HUES48 (cell line): ENCODE measurements around the gene FLT3.

Experiments
- H3K27ac ChIP-seq: one replicate; pipeline ENCODE4 v1.7.0; 2013; ENCODE audit warnings: low read depth, low read length, inconsistent platforms
- H3K27me3 ChIP-seq: 2 replicates; pipeline ENCODE4 v1.6.1; 2013; ENCODE audit warnings: mild to moderate bottlenecking, low read length; ENCODE audit not compliant: control insufficient read depth, insufficient read depth
- H3K36me3 ChIP-seq: 2 replicates; pipeline ENCODE4 v1.6.1; 2013; ENCODE audit warnings: low read length; ENCODE audit not compliant: control insufficient read depth, insufficient read depth
- H3K4me1 ChIP-seq: 2 replicates; pipeline ENCODE4 v1.6.1; 2013; ENCODE audit warnings: mild to moderate bottlenecking, low read length; ENCODE audit not compliant: control insufficient read depth, insufficient read depth
- H3K4me3 ChIP-seq: 2 replicates; pipeline ENCODE4 v1.5.1; 2013; ENCODE audit warnings: mild to moderate bottlenecking, low read depth, low read length
- H3K9ac ChIP-seq: 2 replicates; pipeline ENCODE4 v1.6.1; 2013; ENCODE audit warnings: mild to moderate bottlenecking, low read depth, low read length, moderate library complexity
- H3K9me3 ChIP-seq: 2 replicates; pipeline ENCODE4 v1.6.1; 2013; ENCODE audit warnings: low read length; ENCODE audit not compliant: control insufficient read depth, insufficient read depth

Gene FLT3

DNA sequence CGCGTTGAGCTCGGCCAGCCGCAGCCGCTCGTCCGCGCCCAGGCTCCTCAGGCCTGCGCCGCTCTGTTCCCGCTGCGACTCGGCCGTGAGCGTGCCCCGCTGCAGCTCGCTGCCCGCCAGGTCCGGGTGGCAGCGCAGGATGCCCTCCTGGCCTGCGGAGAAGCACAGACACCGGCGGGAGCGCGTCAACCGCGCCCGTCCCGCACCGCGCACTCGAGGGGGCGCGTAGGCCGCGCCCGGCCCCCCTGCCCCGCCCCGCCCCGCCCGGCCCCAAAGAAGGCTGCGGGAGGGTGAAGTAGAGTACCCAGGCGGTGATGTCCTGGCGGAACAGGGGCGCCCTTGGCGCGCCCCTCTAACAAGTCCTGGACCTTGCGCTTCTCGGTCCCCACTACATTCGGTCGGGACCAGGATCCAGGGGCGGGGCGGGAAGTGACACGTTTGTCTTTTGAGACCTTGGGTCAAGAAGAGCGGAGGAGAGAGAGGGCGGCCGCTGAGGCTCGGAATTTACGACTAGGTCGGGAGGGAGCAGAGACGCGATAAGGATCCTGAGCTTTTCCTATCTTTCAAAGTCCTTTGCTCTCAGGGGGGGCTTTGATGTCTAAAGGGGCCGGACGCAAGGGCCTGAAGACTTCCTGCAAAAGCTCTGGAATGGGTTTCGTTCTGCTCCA is 121.9 kb downstream of the FLT3 start:
- no peak overlapping the region for H3K9ac ChIP-seq
- 0 out of 2 replicates have a peak, but pooled peaks cover 8% of the 10 kb centered on the region for H3K4me1 ChIP-seq
- H3K27me3 ChIP-seq = peaks cover 100% of the 10 kb centered on the region
- no peak overlapping the region for H3K27ac ChIP-seq
- H3K4me3 ChIP-seq = no peak overlapping the region
- H3K9me3 ChIP-seq = peaks cover 4% of the 10 kb centered on the region; the same call in 1 of the 2 replicates
- H3K36me3 ChIP-seq = no peaks in the 10 kb centered on the region

DNA sequence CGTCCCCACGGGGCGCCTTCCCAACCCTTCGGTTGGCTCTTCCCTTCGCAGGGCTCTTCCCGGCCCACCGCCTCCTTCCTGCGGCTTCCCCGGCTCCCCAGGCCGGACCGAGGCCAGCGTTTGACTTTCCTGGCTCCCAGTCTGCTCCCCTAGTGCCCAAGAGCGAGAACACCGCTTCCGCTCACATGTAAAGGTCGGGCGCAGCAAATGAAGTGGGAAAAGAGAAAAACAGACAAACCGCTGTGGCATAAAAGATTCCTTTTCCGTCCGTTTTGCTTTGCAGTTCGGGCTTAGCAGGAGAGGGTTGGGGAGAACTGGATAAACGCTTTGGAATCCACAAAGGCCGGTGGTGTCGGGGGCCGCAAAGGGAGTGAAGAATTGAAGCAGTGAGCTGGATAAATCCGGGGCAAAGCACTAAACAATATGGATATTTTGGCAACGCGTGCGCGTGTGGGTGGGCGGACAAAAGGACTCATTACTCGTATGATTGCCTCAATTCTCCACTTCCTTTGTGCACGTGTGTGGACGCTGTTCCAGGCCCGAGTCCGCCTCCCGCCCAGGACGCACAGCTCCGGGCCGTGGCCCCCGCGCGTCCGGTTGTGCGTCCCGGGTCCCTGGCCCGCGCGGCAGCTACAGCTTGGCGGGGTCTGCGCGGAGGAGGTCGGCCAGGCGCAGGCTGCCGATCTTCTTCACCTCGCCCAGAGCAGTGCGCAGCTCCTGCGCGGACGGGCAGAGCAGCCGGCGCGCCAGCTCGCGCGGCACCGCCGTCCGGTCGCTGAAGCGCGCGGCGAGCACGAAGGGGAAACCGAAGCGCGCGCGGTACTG is 122.7 kb downstream of the FLT3 start:
- Histone ChIP-seq H3K9me3 (peaks cover 4% of the 10 kb centered on the region; the same call in 1 of the 2 replicates), H3K4me1 (0 out of 2 replicates have a peak, but pooled peaks cover 8% of the 10 kb centered on the region), H3K4me3 (no peak overlapping the region), H3K27me3 (peaks cover 100% of the 10 kb centered on the region), H3K36me3 (no peaks in the 10 kb centered on the region), H3K9ac (no peak overlapping the region), H3K27ac (no peak overlapping the region)

DNA sequence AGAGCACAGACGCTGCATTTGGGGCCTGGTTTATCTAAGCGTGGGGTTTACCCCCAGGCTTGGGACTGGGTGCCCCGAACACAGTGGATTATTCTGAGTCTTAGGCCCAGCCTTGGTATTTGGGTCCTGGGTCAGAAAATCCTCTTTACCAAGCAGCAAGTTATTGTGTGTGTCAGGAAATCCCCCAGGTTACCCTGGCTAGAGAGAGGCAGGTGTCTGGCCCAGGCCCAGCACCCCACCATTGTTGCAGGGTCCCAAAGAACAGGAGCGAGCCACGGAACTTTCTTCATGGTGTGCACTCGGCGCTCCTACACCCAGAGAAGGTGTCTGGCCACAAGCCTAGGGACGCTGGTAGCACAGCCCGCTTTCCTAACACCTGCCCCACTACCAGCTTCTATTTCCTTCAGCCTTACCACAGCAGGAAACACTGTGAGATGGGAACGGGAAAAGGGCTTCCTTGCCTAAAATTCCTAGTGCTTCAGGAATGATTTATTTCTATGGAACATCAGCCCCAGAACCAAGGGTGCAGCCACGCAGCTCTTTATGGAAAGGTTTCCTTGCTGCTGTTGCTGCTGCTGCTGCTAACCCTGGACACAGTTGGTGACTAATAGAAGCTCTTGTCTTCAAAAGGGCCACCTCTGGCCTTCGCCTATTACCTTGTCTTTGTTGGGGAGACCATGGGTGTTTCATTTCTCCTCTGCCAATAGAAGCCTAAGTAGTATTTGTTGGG is 123.8 kb downstream of the FLT3 start:
- Histone ChIP-seq H3K27me3 (peaks cover 100% of the 10 kb centered on the region), H3K4me1 (peaks cover 16% of the 10 kb centered on the region)

DNA sequence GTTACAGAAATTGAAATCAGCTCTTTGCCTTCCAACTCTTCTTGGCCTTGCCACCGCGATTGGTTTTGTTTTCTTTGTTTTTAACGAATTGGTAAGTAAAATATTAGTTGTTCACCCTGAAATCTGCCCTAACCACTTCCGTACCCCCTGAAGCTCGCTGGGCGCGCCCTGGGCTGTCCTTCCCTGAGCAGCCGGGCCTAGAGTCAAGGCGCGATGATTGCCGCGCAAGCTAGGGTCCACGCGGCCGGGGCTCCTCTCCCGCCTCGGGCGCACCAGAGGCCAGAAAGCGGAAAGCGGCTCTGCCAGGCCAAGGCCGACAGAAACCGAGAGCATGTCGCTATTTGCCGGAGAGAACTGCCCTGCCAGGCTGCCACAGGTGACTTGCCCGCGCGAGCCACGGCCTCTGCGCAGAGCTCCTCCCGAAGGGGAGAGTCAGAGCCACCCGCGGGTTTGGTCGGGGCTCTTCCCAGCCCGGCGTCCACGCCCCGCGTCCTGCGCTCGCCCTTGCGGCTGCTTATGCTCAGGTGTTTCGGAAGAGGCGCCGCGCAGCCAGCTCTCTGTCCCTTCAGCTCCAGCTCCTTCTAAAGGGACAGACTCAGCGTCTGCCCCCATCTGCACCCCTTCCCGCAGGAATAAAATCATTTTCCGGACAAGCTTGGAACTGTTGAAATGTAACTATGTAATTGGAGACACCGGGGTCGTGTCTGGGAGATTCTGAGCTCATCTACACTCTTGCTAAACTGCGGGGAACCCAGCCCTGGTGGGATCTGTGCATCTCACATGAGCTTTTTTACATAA is 124.6 kb downstream of the FLT3 start:
- Histone ChIP-seq H3K4me3 (no peak overlapping the region), H3K36me3 (no peaks in the 10 kb centered on the region), H3K4me1 (peaks cover 22% of the 10 kb centered on the region), H3K27ac (no peak overlapping the region), H3K27me3 (peaks cover 100% of the 10 kb centered on the region), H3K9me3 (peaks cover 4% of the 10 kb centered on the region; the same call in 1 of the 2 replicates), H3K9ac (no peak overlapping the region)

More for the DNA sequence above, 123.8 kb downstream of the FLT3 start:
- H3K27ac ChIP-seq = no peak overlapping the region
- no peaks in the 10 kb centered on the region for H3K36me3 ChIP-seq
- no peak overlapping the region for H3K4me3 ChIP-seq
- no peak overlapping the region for H3K9ac ChIP-seq
- peaks cover 4% of the 10 kb centered on the region; the same call in 1 of the 2 replicates for H3K9me3 ChIP-seq

DNA sequence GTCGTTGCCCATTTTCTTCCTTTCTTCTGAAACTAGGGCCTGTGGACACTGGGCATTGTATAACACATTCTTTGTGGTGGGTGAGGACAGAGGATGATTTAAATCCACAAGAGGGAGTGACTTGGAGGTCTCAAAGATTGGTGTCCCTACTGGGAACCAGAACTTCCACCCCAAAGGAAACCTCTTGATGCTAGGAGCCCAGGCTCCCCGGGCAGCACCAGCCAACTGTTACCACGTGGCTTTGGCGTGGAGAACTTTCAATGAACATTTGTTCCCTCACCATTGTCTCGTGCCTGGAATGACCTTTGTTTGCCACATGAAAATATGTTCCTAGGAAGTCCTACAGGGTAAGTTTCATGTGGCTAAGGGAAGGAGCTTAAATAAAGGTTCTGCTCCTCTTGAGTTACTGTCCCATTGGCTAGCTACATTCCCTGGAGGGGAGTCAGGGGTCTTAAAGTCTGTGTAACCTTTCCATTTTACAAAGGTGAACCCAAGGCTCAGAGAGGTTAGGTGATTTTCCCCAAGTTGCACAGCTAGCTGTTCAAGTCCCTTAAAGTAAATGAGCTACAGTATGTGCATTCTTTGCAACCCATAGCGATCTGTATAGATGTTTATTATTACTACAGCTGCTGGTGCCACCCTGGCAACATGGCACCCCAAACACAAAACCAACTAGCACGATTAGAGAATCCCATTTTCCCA is 126.3 kb downstream of the FLT3 start:
- no peak overlapping the region for H3K4me3 ChIP-seq
- no peak overlapping the region for H3K9ac ChIP-seq
- peaks cover 100% of the 10 kb centered on the region for H3K27me3 ChIP-seq
- H3K36me3 ChIP-seq = no peaks in the 10 kb centered on the region
- no peak overlapping the region for H3K27ac ChIP-seq
- H3K9me3 ChIP-seq = peaks cover 4% of the 10 kb centered on the region; the same call in 1 of the 2 replicates
- peaks cover 35% of the 10 kb centered on the region for H3K4me1 ChIP-seq

DNA sequence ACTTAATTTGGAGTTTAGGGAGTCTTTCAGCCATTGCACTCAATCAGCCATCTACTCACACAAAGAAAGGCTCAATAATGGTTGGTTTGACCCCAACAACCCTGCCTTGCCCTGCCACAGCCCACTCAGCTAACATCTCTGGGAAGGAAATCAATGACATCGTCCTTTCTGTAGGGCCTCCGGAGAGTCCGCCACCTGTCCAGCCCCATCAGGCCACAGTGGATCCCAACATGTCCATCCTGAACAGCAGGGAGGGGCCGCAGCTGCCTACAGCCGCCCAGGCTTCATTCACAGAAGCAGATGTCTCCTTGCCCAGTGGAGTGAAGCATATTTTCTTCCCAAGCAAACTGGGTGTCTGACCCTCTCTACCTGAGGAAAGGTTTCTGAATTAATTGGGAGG is 127.1 kb downstream of the FLT3 start:
- peaks cover 4% of the 10 kb centered on the region; the same call in 1 of the 2 replicates for H3K9me3 ChIP-seq
- no peak overlapping the region for H3K4me3 ChIP-seq
- no peak overlapping the region for H3K27ac ChIP-seq
- peaks cover 100% of the 10 kb centered on the region for H3K27me3 ChIP-seq
- H3K36me3 ChIP-seq = no peaks in the 10 kb centered on the region
- H3K4me1 ChIP-seq = peaks cover 31% of the 10 kb centered on the region
- no peak overlapping the region for H3K9ac ChIP-seq

DNA sequence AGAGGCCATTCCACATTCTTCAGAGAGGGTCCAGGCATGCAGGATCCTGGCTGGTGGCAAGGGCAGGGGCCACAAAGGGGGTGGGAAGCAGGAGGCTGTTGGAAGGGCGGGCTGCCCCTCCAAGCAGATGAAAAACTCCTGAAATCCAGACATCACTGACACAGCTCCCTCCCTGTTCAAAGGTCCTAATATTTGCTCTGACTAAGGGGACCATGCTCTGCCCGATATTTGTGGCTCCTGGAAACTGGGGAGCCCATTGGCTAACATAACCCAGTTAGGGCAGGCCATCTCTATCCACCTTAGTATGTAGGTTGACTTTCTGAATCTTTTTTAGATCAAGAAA is 127.9 kb downstream of the FLT3 start:
- Histone ChIP-seq H3K4me3 (no peak overlapping the region), H3K27ac (no peak overlapping the region), H3K9ac (no peak overlapping the region), H3K4me1 (peaks cover 31% of the 10 kb centered on the region), H3K36me3 (no peaks in the 10 kb centered on the region), H3K27me3 (peaks cover 100% of the 10 kb centered on the region), H3K9me3 (peaks cover 4% of the 10 kb centered on the region; the same call in 1 of the 2 replicates)

DNA sequence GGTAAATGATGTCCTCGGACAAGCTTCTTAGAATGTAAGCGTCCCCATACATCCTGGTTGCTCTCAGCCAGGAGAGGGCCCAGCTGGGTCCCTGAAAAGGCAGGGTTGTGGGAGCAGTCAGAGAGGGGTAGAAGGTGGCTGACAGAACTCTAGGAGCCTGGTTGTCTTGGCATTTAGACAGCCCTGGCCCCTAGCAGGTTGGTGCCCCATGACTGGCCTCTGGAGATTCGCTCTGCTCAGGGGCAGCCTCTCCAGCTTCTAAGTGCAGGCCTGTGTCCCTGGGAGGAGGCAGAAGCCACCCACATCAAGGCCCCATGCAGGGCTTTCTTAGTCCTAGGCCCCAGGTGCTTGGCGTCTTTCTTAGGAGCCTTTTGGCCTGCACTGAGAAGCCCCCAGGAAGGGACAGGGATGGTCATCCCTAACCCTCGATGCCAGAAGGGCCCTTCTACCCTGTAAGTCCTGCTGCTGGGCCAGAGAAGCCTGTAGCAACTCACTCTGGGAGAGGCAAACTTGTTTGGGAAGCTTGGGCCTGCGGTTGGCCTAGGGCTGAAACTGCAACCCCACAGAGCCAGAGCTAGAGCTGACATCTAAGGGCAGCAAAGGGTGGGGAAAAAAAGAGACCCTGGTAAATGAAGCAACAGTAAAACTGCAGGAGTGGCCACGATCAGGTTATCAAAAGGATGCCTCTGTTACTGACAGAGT is 128.4 kb downstream of the FLT3 start:
- no peaks in the 10 kb centered on the region for H3K36me3 ChIP-seq
- no peak overlapping the region for H3K4me3 ChIP-seq
- peaks cover 31% of the 10 kb centered on the region for H3K4me1 ChIP-seq
- peaks cover 4% of the 10 kb centered on the region; the same call in 1 of the 2 replicates for H3K9me3 ChIP-seq
- no peak overlapping the region for H3K9ac ChIP-seq
- peaks cover 100% of the 10 kb centered on the region for H3K27me3 ChIP-seq
- no peak overlapping the region for H3K27ac ChIP-seq

DNA sequence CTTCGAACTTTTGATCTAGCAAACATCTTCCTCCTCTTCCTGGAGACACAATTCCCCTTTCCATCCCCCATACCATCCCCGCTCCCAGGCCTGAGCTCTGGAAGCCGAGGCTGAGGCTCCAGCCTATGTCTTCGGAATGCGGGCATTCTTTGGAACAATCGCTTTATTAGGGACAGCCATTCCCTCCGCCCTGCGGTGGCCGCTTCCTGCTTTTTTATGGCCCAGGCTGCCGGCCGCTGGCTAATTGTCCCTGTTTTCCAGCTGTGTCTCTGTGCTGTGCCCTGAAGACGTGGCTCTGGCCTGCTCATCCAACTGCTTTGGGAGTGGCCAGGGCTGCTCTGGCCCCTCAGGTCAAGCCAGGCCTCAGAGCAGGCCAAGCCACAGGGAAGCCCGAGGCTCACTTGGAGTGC is 129.1 kb downstream of the FLT3 start:
- Histone ChIP-seq H3K4me1 (peaks cover 36% of the 10 kb centered on the region), H3K4me3 (no peak overlapping the region), H3K9me3 (peaks cover 4% of the 10 kb centered on the region; the same call in 1 of the 2 replicates), H3K9ac (no peak overlapping the region), H3K27me3 (peaks cover 100% of the 10 kb centered on the region), H3K36me3 (no peaks in the 10 kb centered on the region), H3K27ac (no peak overlapping the region)
